Tibial artery (tissue), 4 donors: ENCODE data around the gene ITPKC.

ENCODE experiments used
- DNase-seq, 2 donors: peaks; one replicate each; pipeline ENCODE4 v3.0.0-alpha.2; 2019
- H3K27ac ChIP-seq, 2 donors: fragments of 200-600 bp; sonication (generic) in 1 of 2; 1 replicate in 1 of 2; 2 replicates in 1 of 2; pipeline ENCODE4 v1.5.1; 2018 to 2019; ENCODE audit warnings: mild to moderate bottlenecking in 1 of 2
- H3K27me3 ChIP-seq, 2 donors: fragments of 200-600 bp; sonication (generic) in 1 of 2; one replicate each; pipeline versions ENCODE4 v1.5.1 to v1.6.0; 2016 to 2019
- H3K36me3 ChIP-seq, 3 donors: fragments of 200-600 bp; sonication (generic) in 2 of 3; one replicate each; pipeline ENCODE4 v1.5.1; 2016 to 2019; ENCODE audit warnings: mild to moderate bottlenecking in 2 of 3
- H3K4me1 ChIP-seq, 4 donors: fragments of 200-600 bp; sonication (generic) in 2 of 4; 1 replicate in 3 of 4; 2 replicates in 1 of 4; pipeline ENCODE4 v1.5.1; 2016 to 2019
- H3K4me3 ChIP-seq, 2 donors: fragments of 200-600 bp; sonication (generic) in 1 of 2; 1 replicate in 1 of 2; 2 replicates in 1 of 2; pipeline ENCODE4 v1.5.1; 2018 to 2019; ENCODE audit warnings: mild to moderate bottlenecking in 2 of 2
- H3K9me3 ChIP-seq, 3 donors: fragments of 200-600 bp; sonication (generic) in 1 of 3; one replicate each; pipeline ENCODE4 v1.5.1; 2016 to 2019
- CTCF ChIP-seq, 2 experiments: fragments of 200-600 bp in 1 of 2; fragments of 450-650 bp in 1 of 2; IDR thresholded peaks; one replicate each; pipeline ENCODE4 v1.5.1; 2017 to 2019; ENCODE audit warnings: antibody characterized with exemption in 2 of 2, mild to moderate bottlenecking in 1 of 2, moderate library complexity in 1 of 2
- intact Hi-C: fragments of 100-400 bp; cut with DNase I; formaldehyde crosslinking; loops from one replicate; pipeline ENCODE4 v1.15.0; 2023; ENCODE audit warnings: low total_unique reads

ITPKC gene

GRCh38 chr19:40682431-40682964 lies 34.4 kb upstream of the ITPKC start:
- Histone ChIP-seq H3K9me3 (no peaks in the 10 kb centered on the region), H3K36me3 (peaks cover 79 to 97% (median 87%) of the 10 kb centered on the region in 3 donors), H3K4me1 (peaks cover 0 to 6% (median 5%) of the 10 kb centered on the region in 4 donors), H3K27me3 (no peaks in the 10 kb centered on the region), H3K4me3 (no peak overlapping the region), H3K27ac (no peak overlapping the region)
- TF ChIP-seq CTCF (IDR thresholded peaks at IDR 0.05), result no peak
- no peak for DNase-seq
- intact Hi-C loops, result no loop called here

GRCh38 chr19:40683437-40683836 lies 33.5 kb upstream of the ITPKC start:
- no peak overlapping the region for H3K4me3 ChIP-seq
- no peak for DNase-seq
- H3K27me3 ChIP-seq, result no peaks in the 10 kb centered on the region
- TF ChIP-seq CTCF (IDR thresholded peaks at IDR 0.05), result no peak
- H3K9me3 ChIP-seq, result no peaks in the 10 kb centered on the region
- no peak overlapping the region for H3K27ac ChIP-seq
- intact Hi-C loops, result no loop called here
- peaks cover 0 to 15% (median 13%) of the 10 kb centered on the region in 4 donors for H3K4me1 ChIP-seq
- H3K36me3 ChIP-seq, result peaks cover 69 to 87% (median 77%) of the 10 kb centered on the region in 3 donors

GRCh38 chr19:40684280-40684679 lies 32.6 kb upstream of the ITPKC start:
- no peak for TF ChIP-seq CTCF (IDR thresholded peaks at IDR 0.05)
- H3K36me3 ChIP-seq, result peaks cover 61 to 79% (median 69%) of the 10 kb centered on the region in 3 donors

GRCh38 chr19:40685016-40685526 lies 31.8 kb upstream of the ITPKC start:
- Histone ChIP-seq H3K4me3 (no peak overlapping the region), H3K4me1 (peaks cover 0 to 29% (median 21%) of the 10 kb centered on the region in 4 donors), H3K9me3 (no peaks in the 10 kb centered on the region), H3K27ac (no peak overlapping the region), H3K27me3 (no peaks in the 10 kb centered on the region), H3K36me3 (peaks cover 53 to 72% (median 63%) of the 10 kb centered on the region in 3 donors)
- no peak for DNase-seq
- TF ChIP-seq CTCF (IDR thresholded peaks at IDR 0.05), result no peak
- intact Hi-C loops, result no loop called here

More at GRCh38 chr19:40684280-40684679, 32.6 kb upstream of the ITPKC start:
- H3K27ac ChIP-seq, result no peak overlapping the region
- H3K4me3 ChIP-seq, result no peak overlapping the region
- intact Hi-C loops, result no loop called here
- DNase-seq, result no peak
- H3K9me3 ChIP-seq, result no peaks in the 10 kb centered on the region
- H3K4me1 ChIP-seq, result peaks cover 0 to 24% (median 18%) of the 10 kb centered on the region in 4 donors
- H3K27me3 ChIP-seq, result no peaks in the 10 kb centered on the region

GRCh38 chr19:40685563-40685962 lies 31.3 kb upstream of the ITPKC start:
- no peak for TF ChIP-seq CTCF (IDR thresholded peaks at IDR 0.05)
- intact Hi-C loops, result no loop called here
- Histone ChIP-seq H3K4me1 (peaks cover 0 to 32% (median 21%) of the 10 kb centered on the region in 4 donors), H3K4me3 (no peak overlapping the region), H3K36me3 (peaks cover 48 to 67% (median 58%) of the 10 kb centered on the region in 3 donors), H3K27me3 (no peaks in the 10 kb centered on the region), H3K9me3 (no peaks in the 10 kb centered on the region), H3K27ac (no peak overlapping the region)
- DNase-seq, result no peak
